Body of pancreas (tissue), 4 donors: ENCODE data around the gene USP46.

ENCODE experiments used
- CTCF ChIP-seq, 7 experiments: fragments of 450-650 bp in 4 of 7; fragments of 200-600 bp in 3 of 7; sonication (generic) in 3 of 7; IDR thresholded peaks; one replicate each; pipeline ENCODE4 v1.5.1; 2016 to 2019; ENCODE audit warnings: antibody characterized with exemption in 7 of 7
- POLR2A ChIP-seq, 3 donors: fragments of 450-650 bp; IDR thresholded peaks; one replicate each; pipeline ENCODE4 v1.6.1; 2016; ENCODE audit warnings: antibody characterized with exemption in 3 of 3, mild to moderate bottlenecking in 2 of 3

GRCh38 chr4:52657618-52658501, 1.2 kb downstream of the USP46 start:
- no peak for TF ChIP-seq POLR2A (IDR thresholded peaks at IDR 0.05)
- no peak for TF ChIP-seq CTCF (IDR thresholded peaks at IDR 0.05)
